CD14-positive monocyte (primary cell): ENCODE data around the gene PREX1. TPM values are rescaled to one million over a fixed set of nuclear protein-coding genes. Genes with fewer than 3 reads are reported as not detected.

Source experiments
- DNase-seq, 3 donors: peaks; one replicate each; pipeline ENCODE4 v3.0.0-alpha.2; 2011 to 2022
- H2AFZ ChIP-seq: 2 replicates; pipeline ENCODE4 v1.6.0; 2012; ENCODE audit warnings: mild to moderate bottlenecking, low read depth, low read length, inconsistent platforms; ENCODE audit not compliant: insufficient read depth, poor library complexity, severe bottlenecking
- H3K27ac ChIP-seq, 2 donors: 1 replicate in 1 of 2; 2 replicates in 1 of 2; pipeline ENCODE4 v1.5.1; 2012 to 2013; ENCODE audit warnings: low read length in 2 of 2, control low read depth in 1 of 2, inconsistent platforms in 1 of 2, low read depth in 1 of 2, mild to moderate bottlenecking in 1 of 2
- H3K27me3 ChIP-seq, 2 donors: one replicate each; pipeline versions ENCODE4 v1.6.0 to v1.6.1; 2011 to 2013; ENCODE audit warnings: low read length in 2 of 2; ENCODE audit not compliant: control insufficient read depth in 2 of 2, insufficient read depth in 2 of 2
- H3K36me3 ChIP-seq, 2 donors: replicated peaks in 1 of 2; 1 replicate in 1 of 2; 2 replicates in 1 of 2; pipeline versions ENCODE4 v1.5.1 to v1.6.1; 2012 to 2013; ENCODE audit warnings: low read length in 2 of 2, control low read depth in 1 of 2, inconsistent platforms in 1 of 2, mild to moderate bottlenecking in 1 of 2; ENCODE audit not compliant: insufficient read depth in 2 of 2, control insufficient read depth in 1 of 2
- H3K4me1 ChIP-seq, 2 donors: 1 replicate in 1 of 2; 2 replicates in 1 of 2; pipeline versions ENCODE4 v1.5.1 to v1.6.1; 2012 to 2013; ENCODE audit warnings: low read length in 2 of 2, control low read depth in 1 of 2, inconsistent platforms in 1 of 2, mild to moderate bottlenecking in 1 of 2, moderate library complexity in 1 of 2; ENCODE audit not compliant: insufficient read depth in 2 of 2, control insufficient read depth in 1 of 2
- H3K4me2 ChIP-seq: replicated peaks from 2 replicates; pipeline ENCODE3; 2012; ENCODE audit warnings: low read length, moderate library complexity, mild to moderate bottlenecking; ENCODE audit not compliant: poor library complexity, severe bottlenecking; ENCODE audit errors: extremely low read depth
- H3K4me3 ChIP-seq, 3 experiments: fragments of 200-600 bp in 1 of 3; sonication (generic) in 1 of 3; replicated peaks in 1 of 3; 1 replicate in 2 of 3; 2 replicates in 1 of 3; pipeline ENCODE4 v1.5.1; 2011 to 2013; ENCODE audit warnings: low read length in 3 of 3, mild to moderate bottlenecking in 3 of 3, control low read depth in 2 of 3, low read depth in 2 of 3, inconsistent platforms in 1 of 3, moderate library complexity in 1 of 3
- H3K79me2 ChIP-seq: 2 replicates; pipeline ENCODE4 v1.6.0; 2012; ENCODE audit warnings: mild to moderate bottlenecking, control low read depth, inconsistent platforms, low read length, moderate library complexity; ENCODE audit not compliant: insufficient read depth
- H3K9ac ChIP-seq: 2 replicates; pipeline ENCODE4 v1.6.0; 2017; ENCODE audit warnings: low read length, mild to moderate bottlenecking; ENCODE audit not compliant: insufficient read depth, poor library complexity, severe bottlenecking
- H3K9me3 ChIP-seq, 2 donors: replicated peaks in 1 of 2; 1 replicate in 1 of 2; 2 replicates in 1 of 2; pipeline versions ENCODE4 v1.5.1 to v1.6.1; 2012 to 2013; ENCODE audit warnings: low read length in 2 of 2, control low read depth in 1 of 2; ENCODE audit not compliant: control insufficient read depth in 1 of 2, insufficient read depth in 1 of 2
- H4K20me1 ChIP-seq: 2 replicates; pipeline ENCODE4 v1.6.0; 2012; ENCODE audit warnings: mild to moderate bottlenecking, low read length, control low read depth, moderate library complexity; ENCODE audit not compliant: insufficient read depth
- H3K27ac Mint-ChIP-seq, 7 donors: one replicate each; pipeline ENCODE4 v1.8.0; 2020; ENCODE audit warnings: mild to moderate bottlenecking in 7 of 7, mixed read lengths in 7 of 7, moderate library complexity in 6 of 7, inconsistent platforms in 2 of 7
- H3K27me3 Mint-ChIP-seq, 3 donors: one replicate each; pipeline ENCODE4 v1.8.0; 2021 to 2022; ENCODE audit warnings: low read depth in 3 of 3, mild to moderate bottlenecking in 3 of 3, mixed read lengths in 3 of 3, moderate library complexity in 3 of 3, inconsistent platforms in 1 of 3
- H3K36me3 Mint-ChIP-seq, 2 donors: one replicate each; pipeline ENCODE4 v1.8.0; 2020; ENCODE audit warnings: mixed read lengths in 2 of 2, inconsistent platforms in 1 of 2, mild to moderate bottlenecking in 1 of 2
- H3K4me1 Mint-ChIP-seq: one replicate; pipeline ENCODE4 v1.8.0; 2020; ENCODE audit warnings: mild to moderate bottlenecking, mixed read lengths
- H3K4me3 Mint-ChIP-seq, 2 donors: one replicate each; pipeline ENCODE4 v1.8.0; 2020; ENCODE audit warnings: mild to moderate bottlenecking in 2 of 2, mixed read lengths in 2 of 2, moderate library complexity in 1 of 2
- H3K9me3 Mint-ChIP-seq, 7 donors: one replicate each; pipeline ENCODE4 v1.8.0; 2020 to 2022; ENCODE audit warnings: mixed read lengths in 7 of 7, mild to moderate bottlenecking in 6 of 7, moderate library complexity in 6 of 7, inconsistent platforms in 2 of 7
- CTCF ChIP-seq: fragments of 200-600 bp; IDR thresholded peaks from one replicate; pipeline ENCODE4 v1.8.0; 2022; ENCODE audit warnings: antibody characterized with exemption, mild to moderate bottlenecking
- WGBS: methylation state at CpG from one replicate; pipeline ENCODE4 v1.1.5; 2013; ENCODE audit warnings: missing lambda C conversion rate; ENCODE audit not compliant: insufficient coverage; 5-methylcytosine and 5-hydroxymethylcytosine counted together
- intact Hi-C, 2 donors: fragments of 100-400 bp; cut with micrococcal nuclease; formaldehyde crosslinking; loops; one replicate each; pipeline versions ENCODE4 v1.15.0 to v1.15.1; 2023
- polyA plus RNA-seq, 3 donors: library from polyadenylated mRNA; depleted of rRNA in 1 of 3; unstranded in 2 of 3; stranded (reverse) in 1 of 3; fragments of 300-500 nt in 2 of 3; fragments of >200 nt in 1 of 3; fragmentation: Illumina TruSeq in 2 of 3; gene quantifications; 1 replicate in 2 of 3; 2 replicates in 1 of 3; pipeline ENCODE4 v1.2.3, GENCODE V29; 2012 to 2021

Gene PREX1
- polyA plus RNA-seq, 3 donors, result 24.3 to 114 (median 27.5) TPM

DNA sequence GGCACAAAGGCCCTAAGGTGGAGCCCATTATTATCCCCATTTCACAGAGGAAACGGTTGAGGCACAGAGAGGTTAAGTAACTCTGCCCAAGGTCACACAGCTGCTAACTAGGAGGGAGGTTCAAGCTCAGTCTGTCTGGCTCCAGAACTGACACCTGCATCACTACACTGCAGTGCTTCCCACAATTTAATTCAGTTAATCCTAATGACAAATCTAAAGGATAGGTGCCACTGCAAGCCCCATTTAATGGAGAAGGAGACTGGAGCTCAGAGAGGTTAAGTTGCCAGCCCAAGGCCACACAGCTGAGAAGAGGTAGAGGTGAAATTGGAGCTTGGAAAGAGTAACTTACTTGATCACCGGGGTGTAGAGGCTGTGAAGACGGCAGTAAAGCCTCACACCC lies 148.8 kb downstream of the PREX1 start:
- Histone ChIP-seq H3K4me3 (no peak overlapping the region), H3K9me3 (no peaks in the 10 kb centered on the region), H3K4me2 (no peak overlapping the region), H3K36me3 (peaks cover 97 to 100% of the 10 kb centered on the region in 2 donors), H3K27ac (no peak overlapping the region), H4K20me1 (peaks cover 100% of the 10 kb centered on the region), H3K9ac (no peak overlapping the region), H3K4me1 (peaks cover 0 to 7% of the 10 kb centered on the region in 2 donors), H3K27me3 (no peaks in the 10 kb centered on the region), H3K79me2 (peaks cover 22% of the 10 kb centered on the region), H2AFZ (no peak overlapping the region)
- Mint-ChIP-seq H3K9me3 (peaks cover 0 to 4% (median 0%) of the 10 kb centered on the region in 7 donors), H3K4me3 (no peak overlapping the region), H3K4me1 (peaks cover 13% of the 10 kb centered on the region), H3K36me3 (peaks cover 6 to 43% of the 10 kb centered on the region in 2 donors), H3K27me3 (no peaks in the 10 kb centered on the region), H3K27ac (peak overlapping the region in 2 of 7 donors; percentile 50 to 72)
- no peak for TF ChIP-seq CTCF
- DNase-seq, result no peak
- intact Hi-C loops, result no loop called here
- 94% methylated on average over 3 of the region's 3 CpGs for WGBS

DNA sequence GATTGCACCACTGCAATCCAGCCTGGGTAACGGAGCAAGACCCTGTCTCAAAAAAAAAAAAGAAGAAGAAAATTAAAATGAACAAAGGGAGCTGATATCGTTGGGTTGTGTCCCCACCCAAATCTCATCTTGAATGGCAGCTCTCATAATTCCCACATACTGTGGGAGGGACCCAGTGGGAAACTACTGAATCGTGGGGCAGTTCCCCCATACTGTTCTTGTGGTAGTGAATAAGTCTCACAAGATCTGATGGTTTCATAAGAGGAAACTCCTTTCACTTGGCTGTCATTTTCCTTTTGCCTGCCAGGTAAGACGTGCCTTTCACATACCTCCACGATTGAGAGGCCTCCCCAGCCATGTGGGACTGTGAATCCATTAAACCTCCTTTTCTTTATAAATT lies 149.4 kb downstream of the PREX1 start:
- peaks cover 27% of the 10 kb centered on the region for H3K79me2 ChIP-seq
- peaks cover 12 to 43% of the 10 kb centered on the region in 2 donors for H3K36me3 Mint-ChIP-seq
- H3K9me3 ChIP-seq, result no peaks in the 10 kb centered on the region
- no peak overlapping the region for H2AFZ ChIP-seq
- H4K20me1 ChIP-seq, result peaks cover 100% of the 10 kb centered on the region
- H3K4me3 Mint-ChIP-seq, result no peak overlapping the region
- no peak for DNase-seq
- no peak overlapping the region for H3K9ac ChIP-seq
- peaks cover 0 to 10% of the 10 kb centered on the region in 2 donors for H3K4me1 ChIP-seq
- no peak overlapping the region for H3K27ac ChIP-seq
- intact Hi-C loops, result no loop called here
- peaks cover 12% of the 10 kb centered on the region for H3K4me1 Mint-ChIP-seq
- no peak overlapping the region for H3K4me3 ChIP-seq
- no peak overlapping the region for H3K4me2 ChIP-seq
- H3K36me3 ChIP-seq, result peaks cover 97 to 100% of the 10 kb centered on the region in 2 donors
- WGBS, result no CpG with 5 or more reads among the region's 5 CpGs
- no peak for TF ChIP-seq CTCF
- no peaks in the 10 kb centered on the region for H3K27me3 ChIP-seq
- H3K27me3 Mint-ChIP-seq, result no peaks in the 10 kb centered on the region
- peak overlapping the region in 1 of 7 donors; percentile 70 for H3K27ac Mint-ChIP-seq
- H3K9me3 Mint-ChIP-seq, result peaks cover 0 to 4% (median 0%) of the 10 kb centered on the region in 7 donors
